ENCODE data around the gene SH3RF1.

SH3RF1 gene

GRCh38 chr4:169256856-169257761, 13.6 kb downstream of the SH3RF1 start:
- H3K9me2 ChIP-seq (replicated peaks; ENCODE audit: control insufficient read depth, low read length) = no peaks in the 10 kb centered on the region
- no peaks in the 10 kb centered on the region for H3F3A ChIP-seq (ENCODE audit: control insufficient read depth, insufficient read depth)
- H4K20me1 ChIP-seq (ENCODE audit: control insufficient read depth, insufficient read depth, low read depth, low read length) = no peaks in the 10 kb centered on the region
- TF ChIP-seq EZH2phosphoT487 (IDR thresholded peaks at IDR 0.05; ENCODE audit: borderline replicate concordance, low read length) (no peak), CTCF (IDR thresholded peaks at IDR 0.05; ENCODE audit: low read depth, low read length, poor library complexity, severe bottlenecking) (no peak)
- H3K4me1 ChIP-seq (ENCODE audit: control insufficient read depth, low read length) = no peaks in the 10 kb centered on the region
- H3K4me3 ChIP-seq (ENCODE audit: low read length) = no peak overlapping the region
- H3K36me3 ChIP-seq (ENCODE audit: control insufficient read depth, low read length) = no peaks in the 10 kb centered on the region
- no peaks in the 10 kb centered on the region for H3K79me2 ChIP-seq (ENCODE audit: control insufficient read depth, low read length)
- no peak overlapping the region for H3K4me2 ChIP-seq (ENCODE audit: low read length)
- no peak overlapping the region for H3K27ac ChIP-seq (ENCODE audit: low read depth, low read length)
- H3K27me3 ChIP-seq (ENCODE audit: control insufficient read depth, low read length) = peaks cover 2% of the 10 kb centered on the region
- H3K9me3 ChIP-seq (ENCODE audit: control insufficient read depth, insufficient read depth, low read length) = no peaks in the 10 kb centered on the region

- H3K9me3 ChIP-seq (ENCODE audit: control insufficient read depth, insufficient read depth, low read length) = no peaks in the 10 kb centered on the region
- no peak overlapping the region for H3K27ac ChIP-seq (ENCODE audit: low read depth, low read length)
- no peaks in the 10 kb centered on the region for H4K20me1 ChIP-seq (ENCODE audit: control insufficient read depth, insufficient read depth, low read depth, low read length)
- no peaks in the 10 kb centered on the region for H3K9me2 ChIP-seq (replicated peaks; ENCODE audit: control insufficient read depth, low read length)
- no peaks in the 10 kb centered on the region for H3K4me1 ChIP-seq (ENCODE audit: control insufficient read depth, low read length)
- TF ChIP-seq EZH2phosphoT487 (IDR thresholded peaks at IDR 0.05; ENCODE audit: borderline replicate concordance, low read length) (no peak), CTCF (IDR thresholded peaks at IDR 0.05; ENCODE audit: low read depth, low read length, poor library complexity, severe bottlenecking) (no peak)
- no peaks in the 10 kb centered on the region for H3F3A ChIP-seq (ENCODE audit: control insufficient read depth, insufficient read depth)
- H3K79me2 ChIP-seq (ENCODE audit: control insufficient read depth, low read length) = no peaks in the 10 kb centered on the region
- H3K4me2 ChIP-seq (ENCODE audit: low read length) = no peak overlapping the region
- H3K36me3 ChIP-seq (ENCODE audit: control insufficient read depth, low read length) = no peaks in the 10 kb centered on the region
- no peak overlapping the region for H3K4me3 ChIP-seq (ENCODE audit: low read length)
- H3K27me3 ChIP-seq (ENCODE audit: control insufficient read depth, low read length) = peaks cover 2% of the 10 kb centered on the region; the same call in 1 of the 2 replicates
Measured at GRCh38 chr4:169256101-169256612, 14.6 kb downstream of the SH3RF1 start.

- no peaks in the 10 kb centered on the region for H3K79me2 ChIP-seq (ENCODE audit: control insufficient read depth, low read length)
- no peaks in the 10 kb centered on the region for H3K9me3 ChIP-seq (ENCODE audit: control insufficient read depth, insufficient read depth, low read length)
- no peaks in the 10 kb centered on the region for H3K4me1 ChIP-seq (ENCODE audit: control insufficient read depth, low read length)
- H3K27ac ChIP-seq (ENCODE audit: low read depth, low read length) = no peak overlapping the region
- no peak overlapping the region for H3K4me2 ChIP-seq (ENCODE audit: low read length)
- no peaks in the 10 kb centered on the region for H4K20me1 ChIP-seq (ENCODE audit: control insufficient read depth, insufficient read depth, low read depth, low read length)
- no peaks in the 10 kb centered on the region for H3F3A ChIP-seq (ENCODE audit: control insufficient read depth, insufficient read depth)
- TF ChIP-seq EZH2phosphoT487 (IDR thresholded peaks at IDR 0.05; ENCODE audit: borderline replicate concordance, low read length) = no peak
- H3K27me3 ChIP-seq (ENCODE audit: control insufficient read depth, low read length) = no peaks in the 10 kb centered on the region
- no peaks in the 10 kb centered on the region for H3K9me2 ChIP-seq (replicated peaks; ENCODE audit: control insufficient read depth, low read length)
- H3K36me3 ChIP-seq (ENCODE audit: control insufficient read depth, low read length) = no peaks in the 10 kb centered on the region
- H3K4me3 ChIP-seq (ENCODE audit: low read length) = no peak overlapping the region
Measured at GRCh38 chr4:169254546-169254983, 16.2 kb downstream of the SH3RF1 start.

GRCh38 chr4:169253904-169254303, 16.9 kb downstream of the SH3RF1 start:
- TF ChIP-seq CTCF (IDR thresholded peaks at IDR 0.05; ENCODE audit: low read depth, low read length, poor library complexity, severe bottlenecking) (no peak), EZH2phosphoT487 (IDR thresholded peaks at IDR 0.05; ENCODE audit: borderline replicate concordance, low read length) (no peak)
- H3K4me2 ChIP-seq (ENCODE audit: low read length) = no peak overlapping the region
- no peaks in the 10 kb centered on the region for H4K20me1 ChIP-seq (ENCODE audit: control insufficient read depth, insufficient read depth, low read depth, low read length)
- no peaks in the 10 kb centered on the region for H3K27me3 ChIP-seq (ENCODE audit: control insufficient read depth, low read length)
- H3K79me2 ChIP-seq (ENCODE audit: control insufficient read depth, low read length) = no peaks in the 10 kb centered on the region
- H3K4me1 ChIP-seq (ENCODE audit: control insufficient read depth, low read length) = no peaks in the 10 kb centered on the region
- H3K4me3 ChIP-seq (ENCODE audit: low read length) = no peak overlapping the region
- H3F3A ChIP-seq (ENCODE audit: control insufficient read depth, insufficient read depth) = no peaks in the 10 kb centered on the region
- no peaks in the 10 kb centered on the region for H3K36me3 ChIP-seq (ENCODE audit: control insufficient read depth, low read length)
- H3K27ac ChIP-seq (ENCODE audit: low read depth, low read length) = no peak overlapping the region
- no peaks in the 10 kb centered on the region for H3K9me2 ChIP-seq (replicated peaks; ENCODE audit: control insufficient read depth, low read length)
- no peaks in the 10 kb centered on the region for H3K9me3 ChIP-seq (ENCODE audit: control insufficient read depth, insufficient read depth, low read length)

Measured in DOHH2 (cell line).